ENCODE data around the gene XAGE1A. TPM values are rescaled to one million over a fixed set of nuclear protein-coding genes. Genes with fewer than 3 reads are reported as not detected.
"Not testable (repeated sequence)": the region's sequence is repeated elsewhere in the genome, so short reads cannot be mapped to it uniquely, and the experiment has no call there.

Gene XAGE1A
- polyA plus RNA-seq: not detected

DNA sequence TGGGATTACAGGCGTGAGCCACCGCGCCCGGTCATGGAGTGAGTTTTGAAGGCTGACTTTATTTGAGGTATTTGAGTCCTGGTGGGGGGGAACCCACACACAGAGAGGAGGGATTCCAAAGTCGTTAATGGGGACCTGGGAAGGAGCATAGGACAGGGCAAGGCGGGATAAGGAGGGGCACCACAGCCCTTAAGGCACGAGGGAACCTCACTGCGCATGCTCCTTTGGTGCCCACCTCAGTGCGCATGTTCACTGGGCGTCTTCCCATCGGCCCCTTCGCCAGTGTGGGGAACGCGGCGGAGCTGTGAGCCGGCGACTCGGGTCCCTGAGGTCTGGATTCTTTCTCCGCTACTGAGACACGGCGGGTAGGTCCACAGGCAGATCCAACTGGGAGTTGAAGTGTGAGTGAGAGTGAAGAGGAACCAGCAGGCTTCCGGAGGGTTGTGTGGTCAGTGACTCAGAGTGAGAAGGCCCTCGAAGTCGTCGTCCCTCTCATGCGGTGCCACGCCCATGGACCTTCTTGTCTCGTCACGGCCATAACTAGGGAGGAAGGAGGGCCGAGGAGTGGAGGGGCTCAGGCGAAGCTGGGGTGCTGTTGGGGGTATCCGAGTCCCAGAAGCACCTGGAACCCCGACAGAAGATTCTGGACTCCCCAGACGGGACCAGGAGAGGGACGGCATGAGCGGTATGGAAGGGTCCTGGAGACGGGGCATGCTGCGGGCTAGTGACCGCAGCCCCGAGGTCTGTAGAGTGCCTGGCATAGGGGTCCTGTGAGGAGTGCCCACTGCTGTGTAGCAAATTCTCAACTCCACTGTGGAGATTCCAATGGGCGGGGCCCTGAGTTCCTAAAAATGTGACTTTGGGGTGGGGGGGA lies at the start of gene XAGE1A:
XAGE1A (plus strand) TSS at position 264 of the 874 bp plus-strand sequence. CDS start 1,554 bp downstream, outside the sequence.
- WGBS, 3 donors: no CpG with 5 or more reads among the region's 41 CpGs

DNA sequence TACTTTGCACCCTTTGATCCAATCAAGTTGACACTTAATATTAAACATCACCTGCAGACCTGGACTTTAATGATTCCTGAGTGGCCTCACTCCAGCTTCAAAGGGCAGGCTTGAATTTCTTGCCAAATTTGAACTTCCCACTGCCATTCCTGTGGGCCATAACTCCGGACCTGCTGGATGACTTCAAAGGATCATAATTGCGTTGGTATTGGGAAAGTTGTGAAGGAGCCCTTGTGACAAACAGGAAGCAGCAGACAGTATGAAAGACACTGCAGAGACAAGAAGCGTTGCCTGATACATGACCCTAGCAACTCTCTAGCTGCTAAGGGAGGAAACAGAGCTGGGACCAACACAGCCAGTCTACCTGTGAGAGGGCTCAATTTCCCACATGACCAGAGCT lies 43.6 kb upstream of the XAGE1A start:
- 54 to 68% (median 66%) methylated on average over 3 of the region's 3 CpGs for WGBS, 3 donors
- not testable (repeated sequence) for H3K27ac ChIP-seq (ENCODE audit: low read depth, low read length)

More for the DNA sequence above, at the start of gene XAGE1A:
- H3K27ac ChIP-seq (ENCODE audit: low read depth, low read length): not testable (repeated sequence)

- H3K27ac ChIP-seq (ENCODE audit: low read depth, low read length): not testable (repeated sequence)
- WGBS, 3 donors: 15 to 49% (median 26%) methylated on average over 1 of the region's 1 CpG
Observed at GRCh38 chrX:52471301-52471700, 24.3 kb upstream of the XAGE1A start.

- no CpG with 5 or more reads among the region's 5 CpGs for WGBS, 3 donors
- not testable (repeated sequence) for H3K27ac ChIP-seq (ENCODE audit: low read depth, low read length)
Observed at GRCh38 chrX:52496419-52496772, 788 bp downstream of the XAGE1A start.

GRCh38 chrX:52501362-52501761 lies 5.8 kb downstream of the XAGE1A start:
- H3K27ac ChIP-seq (ENCODE audit: low read depth, low read length): not testable (repeated sequence)
- no CpG with 5 or more reads among the region's 6 CpGs for WGBS, 3 donors

DNA sequence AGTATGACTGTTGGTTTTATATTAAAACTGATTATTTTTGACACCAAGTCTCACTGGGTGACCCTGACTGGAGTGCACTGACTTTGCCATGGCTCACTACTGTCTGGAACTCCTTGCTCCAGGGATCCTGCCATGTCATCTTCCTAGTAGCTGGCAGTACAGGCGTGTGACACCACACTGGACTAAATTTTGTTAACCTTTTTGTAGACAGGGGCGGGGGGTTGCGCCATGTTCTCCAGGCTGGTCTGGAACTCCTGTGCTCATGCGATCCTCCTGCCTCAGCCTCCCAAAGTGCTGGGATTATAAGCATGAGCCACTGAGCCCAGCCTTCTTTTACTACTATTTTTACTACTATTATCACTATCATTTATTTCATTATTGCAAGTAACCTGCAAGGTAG lies 8.9 kb downstream of the XAGE1A start:
- H3K27ac ChIP-seq (ENCODE audit: low read depth, low read length): no peak overlapping the region
- whole genome bisulfite sequencing, 3 donors: 74 to 88% (median 84%) methylated on average over 4 of the region's 4 CpGs

DNA sequence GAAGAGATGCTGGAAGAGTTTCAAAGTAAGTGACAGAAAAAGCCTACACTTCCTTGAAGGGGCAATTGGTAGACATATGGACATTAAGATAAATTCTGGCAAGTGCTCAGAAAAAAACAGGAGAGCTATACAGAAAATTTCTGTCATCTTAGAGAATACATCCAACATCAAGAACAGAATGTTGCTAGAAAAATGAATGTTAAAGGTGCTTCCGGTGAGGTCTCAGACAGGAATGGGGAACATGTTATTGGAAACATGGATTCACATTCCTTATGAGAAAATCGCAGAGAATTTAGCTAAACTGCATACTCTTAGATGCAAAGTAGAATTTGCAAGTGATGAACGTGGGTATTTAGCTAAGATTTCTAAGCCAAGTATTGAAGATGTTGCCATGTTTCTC lies 11.7 kb downstream of the XAGE1A start:
- no peak overlapping the region for H3K27ac ChIP-seq (ENCODE audit: low read depth, low read length)
- WGBS, 3 donors: 66 to 82% (median 72%) methylated on average over 3 of the region's 3 CpGs

DNA sequence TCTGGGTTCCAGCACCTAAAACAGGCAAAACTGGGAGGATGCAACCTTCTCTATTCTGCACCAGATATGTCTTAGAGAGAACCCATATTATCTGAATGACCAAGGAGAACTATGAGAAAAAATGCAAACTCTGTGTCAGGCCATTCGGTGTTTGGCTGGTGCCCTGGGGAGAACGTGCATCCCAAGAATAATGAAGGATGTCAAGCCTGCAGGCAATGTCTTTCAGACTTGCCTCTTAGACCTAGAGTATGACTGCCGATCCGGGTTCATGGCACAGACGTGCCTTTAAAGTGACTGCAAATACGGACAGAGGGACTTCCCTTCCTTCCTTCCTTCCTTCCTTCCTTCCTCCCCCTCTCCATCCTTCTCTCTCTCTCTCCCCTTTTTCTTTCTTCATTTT lies 14.3 kb downstream of the XAGE1A start:
- no peak overlapping the region for H3K27ac ChIP-seq (ENCODE audit: low read depth, low read length)
- WGBS, 3 donors: 67 to 85% (median 67%) methylated on average over 6 of the region's 6 CpGs

DNA sequence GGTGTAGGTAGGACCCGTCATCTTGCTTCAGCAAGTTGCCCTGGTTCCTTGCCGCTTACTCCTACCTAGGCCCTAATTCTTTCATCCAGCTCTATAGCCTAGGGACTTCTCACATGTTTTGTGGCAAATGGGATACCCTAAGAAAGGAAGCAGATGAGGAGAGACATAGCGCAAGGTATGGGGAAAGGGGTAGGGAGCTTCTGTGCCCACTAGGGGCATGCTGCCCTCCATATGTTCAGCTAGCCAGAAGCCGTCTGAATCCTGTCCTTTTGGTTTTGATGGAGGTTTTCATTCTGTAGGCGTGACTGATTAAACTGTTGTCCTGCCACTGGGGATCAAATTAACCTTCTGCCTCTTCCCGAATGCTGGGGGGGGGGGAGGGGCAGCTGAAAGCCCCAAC lies 15.5 kb downstream of the XAGE1A start:
- H3K27ac ChIP-seq (ENCODE audit: low read depth, low read length): not testable (repeated sequence)
- no CpG with 5 or more reads among the region's 6 CpGs for WGBS, 3 donors

GRCh38 chrX:52516110-52516986 lies 20.7 kb downstream of the XAGE1A start:
- no CpG with 5 or more reads among the region's 27 CpGs for WGBS, 3 donors
- H3K27ac ChIP-seq (ENCODE audit: low read depth, low read length): not testable (repeated sequence)

GRCh38 chrX:52516987-52517325 lies 21.3 kb downstream of the XAGE1A start, which contains the start of gene XAGE1B:
TSS of gene XAGE1B (minus strand) at chrX:52517063. CDS start at chrX:52515527, 1,536 bp downstream.
- H3K27ac ChIP-seq (ENCODE audit: low read depth, low read length): not testable (repeated sequence)
- no CpG with 5 or more reads among the region's 18 CpGs for WGBS, 3 donors

DNA sequence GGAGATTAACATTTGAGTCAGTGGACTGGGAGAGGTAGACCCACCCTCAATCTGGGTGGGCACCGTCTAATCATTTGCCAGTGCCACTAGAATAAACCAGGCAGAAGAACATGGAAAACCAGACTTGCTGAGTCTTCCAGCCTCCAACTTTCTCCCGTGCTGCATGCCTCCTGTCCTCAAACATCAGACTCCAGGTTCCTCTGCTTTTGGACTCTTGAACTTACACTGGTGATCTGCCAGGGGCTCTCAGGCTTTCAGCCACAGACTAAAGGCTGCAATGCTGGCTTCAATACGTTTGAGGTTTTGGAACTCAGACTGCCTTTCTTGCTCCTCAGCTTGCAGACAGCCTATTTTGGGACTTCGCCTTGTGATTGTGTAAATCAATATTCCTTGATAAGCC lies 45.4 kb downstream of the XAGE1A start:
- 53 to 58% (median 57%) methylated on average over 4 of the region's 4 CpGs for WGBS, 3 donors

GRCh38 chrX:52542311-52542710 lies 46.7 kb downstream of the XAGE1A start:
- H3K27ac ChIP-seq (ENCODE audit: low read depth, low read length): no peak overlapping the region
- WGBS, 3 donors: 70 to 87% (median 74%) methylated on average over 6 of the region's 6 CpGs

More for the DNA sequence above, 45.4 kb downstream of the XAGE1A start:
- not testable (repeated sequence) for H3K27ac ChIP-seq (ENCODE audit: low read depth, low read length)

GRCh38 chrX:52544147-52544840 lies 48.7 kb downstream of the XAGE1A start:
- 81 to 94% (median 83%) methylated on average over 21 of the region's 21 CpGs for WGBS, 3 donors
- H3K27ac ChIP-seq (ENCODE audit: low read depth, low read length): no peak overlapping the region

- WGBS, 3 donors: 63 to 78% (median 68%) methylated on average over 3 of the region's 3 CpGs
- H3K27ac ChIP-seq (ENCODE audit: low read depth, low read length): not testable (repeated sequence)
Observed at GRCh38 chrX:52548769-52549168, 53.2 kb downstream of the XAGE1A start.

All from adipose tissue (tissue), 3 donors.